ENCODE results near the gene NRN1L. TPM values are rescaled to one million over a fixed set of nuclear protein-coding genes. Genes with fewer than 3 reads are reported as not detected.
A peak's percentile ranks its signal among the peaks of the same experiment; 100 is the strongest.

NRN1L gene
- total RNA-seq, 1 donor, result not detected

GRCh38 chr16:67919622-67920221 is 35.0 kb downstream of the NRN1L start:
- TF ChIP-seq, protein P1, sequence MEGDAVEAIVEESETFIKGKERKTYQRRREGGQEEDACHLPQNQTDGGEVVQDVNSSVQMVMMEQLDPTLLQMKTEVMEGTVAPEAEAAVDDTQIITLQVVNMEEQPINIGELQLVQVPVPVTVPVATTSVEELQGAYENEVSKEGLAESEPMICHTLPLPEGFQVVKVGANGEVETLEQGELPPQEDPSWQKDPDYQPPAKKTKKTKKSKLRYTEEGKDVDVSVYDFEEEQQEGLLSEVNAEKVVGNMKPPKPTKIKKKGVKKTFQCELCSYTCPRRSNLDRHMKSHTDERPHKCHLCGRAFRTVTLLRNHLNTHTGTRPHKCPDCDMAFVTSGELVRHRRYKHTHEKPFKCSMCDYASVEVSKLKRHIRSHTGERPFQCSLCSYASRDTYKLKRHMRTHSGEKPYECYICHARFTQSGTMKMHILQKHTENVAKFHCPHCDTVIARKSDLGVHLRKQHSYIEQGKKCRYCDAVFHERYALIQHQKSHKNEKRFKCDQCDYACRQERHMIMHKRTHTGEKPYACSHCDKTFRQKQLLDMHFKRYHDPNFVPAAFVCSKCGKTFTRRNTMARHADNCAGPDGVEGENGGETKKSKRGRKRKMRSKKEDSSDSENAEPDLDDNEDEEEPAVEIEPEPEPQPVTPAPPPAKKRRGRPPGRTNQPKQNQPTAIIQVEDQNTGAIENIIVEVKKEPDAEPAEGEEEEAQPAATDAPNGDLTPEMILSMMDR (IDR thresholded peaks at IDR 0.05; ENCODE audit: extremely low read depth, low read depth, low read length), result no peak
- H3K36me3 ChIP-seq (ENCODE audit: insufficient read depth, low read length), result peaks cover 20% of the 10 kb centered on the region
- H3K4me3 ChIP-seq (ENCODE audit: insufficient read depth, low read length), result no peak overlapping the region
- H3K4me1 ChIP-seq (ENCODE audit: insufficient read depth, low read length), result peaks cover 25% of the 10 kb centered on the region
- H3K9me3 ChIP-seq (ENCODE audit: low read depth, low read length), result no peaks in the 10 kb centered on the region
- no peak overlapping the region for H3K4me2 ChIP-seq (ENCODE audit: insufficient read depth, low read length)
- H3K27ac ChIP-seq (ENCODE audit: low read depth, low read length), result no peak overlapping the region
- no peak overlapping the region for H2AFZ ChIP-seq (ENCODE audit: low read length)
- no peaks in the 10 kb centered on the region for H3K27me3 ChIP-seq (ENCODE audit: insufficient read depth, low read length)
- peaks cover 78% of the 10 kb centered on the region for H4K20me1 ChIP-seq (ENCODE audit: insufficient read depth, low read length)
- peaks cover 69% of the 10 kb centered on the region for H3K79me2 ChIP-seq (ENCODE audit: insufficient read depth, low read length)
- DNase-seq (ENCODE audit: insufficient read length, low spot score, missing footprints), result no peak

DNA sequence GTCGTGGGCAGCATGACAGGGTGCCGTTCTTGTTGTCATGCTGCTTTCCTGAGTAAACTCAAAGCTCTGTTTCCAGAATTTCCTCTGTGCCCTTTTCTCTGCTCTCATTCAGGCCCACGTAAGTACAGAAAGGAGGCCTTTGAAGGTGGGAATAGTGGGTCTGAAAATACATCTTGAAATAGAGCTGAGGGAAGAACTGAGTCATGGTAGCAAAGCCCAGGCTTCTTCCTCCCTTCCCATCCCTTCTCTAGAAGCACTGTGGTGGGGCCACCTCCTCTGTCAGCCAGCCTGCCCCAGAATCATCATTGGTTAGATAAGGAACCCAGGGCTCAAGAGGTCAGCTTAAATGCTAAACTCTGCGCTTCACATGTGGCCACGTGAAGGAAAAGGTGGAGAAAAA is 37.5 kb downstream of the NRN1L start:
- H3K27me3 ChIP-seq (ENCODE audit: insufficient read depth, low read length), result no peaks in the 10 kb centered on the region
- no peaks in the 10 kb centered on the region for H3K9me3 ChIP-seq (ENCODE audit: low read depth, low read length)
- H3K36me3 ChIP-seq (ENCODE audit: insufficient read depth, low read length), result peaks cover 14% of the 10 kb centered on the region
- peaks cover 56% of the 10 kb centered on the region for H3K79me2 ChIP-seq (ENCODE audit: insufficient read depth, low read length)
- TF ChIP-seq, protein P1 (IDR thresholded peaks at IDR 0.05; ENCODE audit: extremely low read depth, low read depth, low read length), result no peak
- H3K4me3 ChIP-seq (ENCODE audit: insufficient read depth, low read length), result no peak overlapping the region
- no peak overlapping the region for H3K27ac ChIP-seq (ENCODE audit: low read depth, low read length)
- H2AFZ ChIP-seq (ENCODE audit: low read length), result no peak overlapping the region
- peaks cover 76% of the 10 kb centered on the region for H4K20me1 ChIP-seq (ENCODE audit: insufficient read depth, low read length)
- DNase-seq (ENCODE audit: insufficient read length, low spot score, missing footprints), result no peak
- H3K4me1 ChIP-seq (ENCODE audit: insufficient read depth, low read length), result peaks cover 26% of the 10 kb centered on the region
- no peak overlapping the region for H3K4me2 ChIP-seq (ENCODE audit: insufficient read depth, low read length)

GRCh38 chr16:67922740-67923139 is 38.1 kb downstream of the NRN1L start:
- TF ChIP-seq, protein P1 (IDR thresholded peaks at IDR 0.05; ENCODE audit: extremely low read depth, low read depth, low read length), result no peak
- H3K36me3 ChIP-seq (ENCODE audit: insufficient read depth, low read length), result peaks cover 19% of the 10 kb centered on the region
- no peaks in the 10 kb centered on the region for H3K9me3 ChIP-seq (ENCODE audit: low read depth, low read length)
- H3K27ac ChIP-seq (ENCODE audit: low read depth, low read length), result no peak overlapping the region
- peak; percentile 49 for DNase-seq (ENCODE audit: insufficient read length, low spot score, missing footprints)
- peaks cover 21% of the 10 kb centered on the region for H3K4me1 ChIP-seq (ENCODE audit: insufficient read depth, low read length)
- H3K4me2 ChIP-seq (ENCODE audit: insufficient read depth, low read length), result no peak overlapping the region
- H3K79me2 ChIP-seq (ENCODE audit: insufficient read depth, low read length), result peaks cover 56% of the 10 kb centered on the region
- H3K4me3 ChIP-seq (ENCODE audit: insufficient read depth, low read length), result no peak overlapping the region
- no peak overlapping the region for H2AFZ ChIP-seq (ENCODE audit: low read length)
- H4K20me1 ChIP-seq (ENCODE audit: insufficient read depth, low read length), result peaks cover 76% of the 10 kb centered on the region
- no peaks in the 10 kb centered on the region for H3K27me3 ChIP-seq (ENCODE audit: insufficient read depth, low read length)

GRCh38 chr16:67923414-67924116 is 38.9 kb downstream of the NRN1L start:
- H3K4me2 ChIP-seq (ENCODE audit: insufficient read depth, low read length), result no peak overlapping the region
- H3K4me3 ChIP-seq (ENCODE audit: insufficient read depth, low read length), result no peak overlapping the region
- H3K4me1 ChIP-seq (ENCODE audit: insufficient read depth, low read length), result peaks cover 15% of the 10 kb centered on the region
- H3K27ac ChIP-seq (ENCODE audit: low read depth, low read length), result no peak overlapping the region
- TF ChIP-seq, protein P1 (IDR thresholded peaks at IDR 0.05; ENCODE audit: extremely low read depth, low read depth, low read length), result no peak
- no peaks in the 10 kb centered on the region for H3K27me3 ChIP-seq (ENCODE audit: insufficient read depth, low read length)
- no peaks in the 10 kb centered on the region for H3K9me3 ChIP-seq (ENCODE audit: low read depth, low read length)
- H2AFZ ChIP-seq (ENCODE audit: low read length), result no peak overlapping the region
- peak; percentile 18 for DNase-seq (ENCODE audit: insufficient read length, low spot score, missing footprints)
- peaks cover 75% of the 10 kb centered on the region for H4K20me1 ChIP-seq (ENCODE audit: insufficient read depth, low read length)
- peaks cover 27% of the 10 kb centered on the region for H3K36me3 ChIP-seq (ENCODE audit: insufficient read depth, low read length)
- H3K79me2 ChIP-seq (ENCODE audit: insufficient read depth, low read length), result peaks cover 57% of the 10 kb centered on the region

Measured in osteoblast (primary cell).